ENCODE results near the gene DIO3.

DIO3 gene

DNA sequence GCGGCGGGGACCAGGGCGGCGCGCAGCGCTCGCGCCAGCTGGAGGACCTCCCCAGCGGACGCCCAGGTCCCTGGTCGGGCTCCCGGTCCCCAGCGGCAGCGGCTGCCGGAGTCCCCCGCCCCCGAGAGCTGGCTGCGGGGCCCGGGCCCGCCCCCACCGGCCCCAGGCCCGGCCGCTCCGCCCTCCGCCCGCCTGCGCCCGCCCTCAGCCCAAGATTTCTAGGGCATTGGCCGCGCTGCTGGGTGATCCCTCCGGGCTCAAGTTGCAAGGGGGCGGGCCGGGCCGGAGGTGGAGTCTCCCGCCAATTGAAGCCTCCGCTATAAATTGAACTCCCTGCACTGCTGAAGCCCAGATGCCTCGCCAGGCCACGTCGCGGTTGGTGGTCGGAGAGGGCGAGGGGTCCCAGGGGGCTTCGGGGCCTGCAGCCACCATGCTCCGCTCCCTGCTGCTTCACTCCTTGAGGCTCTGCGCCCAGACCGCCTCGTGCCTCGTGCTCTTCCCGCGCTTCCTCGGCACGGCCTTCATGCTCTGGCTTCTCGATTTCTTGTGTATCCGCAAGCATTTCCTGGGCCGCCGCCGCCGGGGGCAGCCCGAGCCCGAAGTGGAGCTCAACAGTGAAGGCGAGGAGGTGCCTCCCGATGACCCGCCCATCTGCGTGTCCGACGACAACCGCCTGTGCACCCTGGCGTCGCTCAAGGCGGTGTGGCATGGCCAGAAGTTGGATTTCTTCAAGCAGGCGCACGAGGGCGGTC, at the start of gene DIO3:
TSS of gene DIO3 (plus strand) at position 351 of the 752 bp plus-strand sequence.
- DNase-seq, result no peak

DNA sequence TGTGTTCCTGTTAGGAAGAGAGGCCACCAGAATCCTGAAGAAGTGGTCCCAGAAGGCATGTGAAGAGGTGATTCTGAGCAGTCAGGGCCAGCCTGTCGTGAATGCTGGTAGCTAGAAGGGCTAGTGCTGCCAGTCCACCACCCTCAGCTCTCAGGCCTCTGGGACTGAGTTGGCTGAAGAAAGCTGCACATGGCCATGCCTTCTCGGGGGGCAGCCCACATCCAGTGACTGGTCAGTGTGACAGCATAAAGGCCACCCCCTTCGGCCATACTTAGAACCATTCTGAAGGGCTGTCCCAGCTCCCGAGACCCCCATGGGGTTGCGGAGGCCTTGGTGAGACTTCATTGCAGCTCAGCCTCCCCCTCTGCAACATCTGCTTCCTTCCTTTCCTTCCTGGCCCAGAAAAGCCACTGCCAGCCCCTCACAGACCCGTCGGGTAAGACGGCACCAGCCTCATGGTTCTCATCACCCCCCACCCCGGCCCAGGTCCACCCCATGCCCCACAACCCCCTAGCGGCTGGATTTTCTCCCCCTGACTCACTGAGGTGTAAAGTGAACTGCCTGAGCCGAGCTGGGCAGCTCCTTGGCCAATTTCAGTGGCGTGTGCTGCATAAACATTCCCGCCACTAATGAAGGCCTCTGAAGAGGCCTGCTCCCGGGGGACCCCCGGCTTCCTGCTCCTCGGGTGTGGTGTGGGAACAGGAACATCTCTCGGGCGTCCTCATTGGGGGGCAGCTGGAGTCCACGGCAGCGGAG, 49.5 kb upstream of the DIO3 start:
- no peak for DNase-seq

DNA sequence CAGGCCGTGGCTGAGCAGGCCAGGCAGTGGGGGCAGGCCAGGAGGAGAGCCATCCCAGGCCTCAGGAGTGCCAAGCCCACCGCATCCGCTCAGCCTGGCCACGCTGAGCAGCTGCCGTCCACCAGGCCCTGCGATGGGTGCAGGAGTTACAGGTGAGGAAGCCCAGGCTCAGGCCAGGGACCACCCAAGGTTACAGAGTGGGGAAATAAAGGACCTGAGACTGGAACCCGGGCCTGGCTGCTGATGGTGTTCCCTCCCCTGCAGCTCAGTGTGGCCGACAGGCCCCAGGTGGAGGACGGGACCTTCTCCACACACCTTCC, 49.0 kb upstream of the DIO3 start:
- no peak for DNase-seq

DNA sequence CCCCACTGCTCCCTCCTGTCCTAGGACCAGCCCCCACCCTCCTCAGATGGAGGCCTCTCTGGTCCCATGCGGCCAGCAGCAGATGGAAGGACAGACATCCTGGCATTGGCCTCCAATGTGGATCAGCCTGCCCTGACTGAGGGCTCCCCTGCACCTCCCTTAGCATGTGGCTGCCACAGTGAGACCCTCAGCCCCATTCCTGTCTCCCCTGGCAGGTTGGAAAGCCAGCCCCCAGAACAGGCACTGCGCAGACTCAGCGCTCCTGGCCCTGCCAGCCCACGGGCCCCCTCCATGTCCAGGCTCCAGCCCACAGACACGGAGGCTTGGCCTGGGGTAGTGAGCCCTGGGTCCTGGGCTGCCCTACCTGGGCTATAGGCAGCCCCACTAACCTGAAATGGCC, 47.2 kb upstream of the DIO3 start:
- no peak for DNase-seq

DNA sequence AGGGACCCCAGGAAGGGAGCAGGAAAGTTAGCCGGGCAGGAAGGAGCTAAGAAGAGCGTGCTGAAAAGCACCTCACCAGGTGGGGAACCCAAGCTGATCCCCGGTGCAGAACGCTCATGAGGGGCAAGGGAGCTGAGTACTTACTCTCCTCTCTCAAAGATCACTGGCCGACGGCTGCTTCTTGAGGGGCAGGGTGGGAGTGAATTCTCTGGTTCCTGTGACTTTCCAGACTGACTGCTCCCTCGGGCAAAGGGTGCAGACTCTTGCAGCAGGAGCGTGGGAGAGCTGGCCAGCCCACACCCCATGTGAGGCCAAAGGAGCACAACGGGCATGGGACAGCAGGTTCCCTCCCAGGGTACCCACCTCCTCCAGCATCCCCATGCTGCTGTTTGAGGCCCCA, 44.9 kb upstream of the DIO3 start:
- DNase-seq, result no peak

DNA sequence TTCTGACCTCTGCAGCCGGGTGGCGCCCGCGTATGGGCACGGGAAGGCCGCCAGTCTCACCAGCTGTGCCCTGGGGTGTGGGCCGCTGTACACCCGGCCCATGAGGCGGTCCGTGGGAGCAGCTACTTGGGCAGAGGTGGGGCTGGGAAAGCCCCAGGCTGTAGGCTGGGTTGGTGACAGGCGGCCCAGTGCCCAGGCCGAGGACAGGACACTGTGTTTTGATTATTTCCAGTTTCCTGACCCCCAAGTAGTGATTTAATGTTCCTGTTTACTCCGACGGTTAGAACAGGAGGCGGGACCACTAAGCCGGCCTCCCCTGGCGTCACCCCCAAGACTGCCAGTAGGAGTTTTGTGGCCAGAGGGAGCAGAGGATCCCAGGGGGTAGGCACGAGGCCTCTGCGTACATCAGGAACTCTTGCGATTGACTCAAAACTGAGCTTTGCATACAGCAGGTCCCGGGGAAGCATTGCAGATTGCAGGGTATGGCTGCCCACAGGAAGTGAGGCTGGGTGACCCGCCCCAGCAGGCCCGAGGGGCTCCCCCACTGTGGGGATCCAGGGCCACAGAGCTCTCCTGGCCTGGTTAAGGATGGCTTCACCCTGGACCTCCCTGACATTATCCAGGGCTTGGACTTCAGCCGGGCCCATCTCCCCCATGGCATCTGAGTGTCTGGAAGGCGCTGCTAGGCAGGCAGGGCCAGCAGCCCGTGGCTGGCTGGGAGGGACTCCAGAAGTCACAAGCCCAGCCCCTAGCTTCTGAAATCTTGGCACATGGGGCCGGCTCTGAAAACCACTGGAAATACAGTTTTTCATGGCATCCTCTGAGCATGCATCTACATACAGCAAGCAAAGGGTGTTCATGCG, 42.5 kb upstream of the DIO3 start:
- no peak for DNase-seq

DNA sequence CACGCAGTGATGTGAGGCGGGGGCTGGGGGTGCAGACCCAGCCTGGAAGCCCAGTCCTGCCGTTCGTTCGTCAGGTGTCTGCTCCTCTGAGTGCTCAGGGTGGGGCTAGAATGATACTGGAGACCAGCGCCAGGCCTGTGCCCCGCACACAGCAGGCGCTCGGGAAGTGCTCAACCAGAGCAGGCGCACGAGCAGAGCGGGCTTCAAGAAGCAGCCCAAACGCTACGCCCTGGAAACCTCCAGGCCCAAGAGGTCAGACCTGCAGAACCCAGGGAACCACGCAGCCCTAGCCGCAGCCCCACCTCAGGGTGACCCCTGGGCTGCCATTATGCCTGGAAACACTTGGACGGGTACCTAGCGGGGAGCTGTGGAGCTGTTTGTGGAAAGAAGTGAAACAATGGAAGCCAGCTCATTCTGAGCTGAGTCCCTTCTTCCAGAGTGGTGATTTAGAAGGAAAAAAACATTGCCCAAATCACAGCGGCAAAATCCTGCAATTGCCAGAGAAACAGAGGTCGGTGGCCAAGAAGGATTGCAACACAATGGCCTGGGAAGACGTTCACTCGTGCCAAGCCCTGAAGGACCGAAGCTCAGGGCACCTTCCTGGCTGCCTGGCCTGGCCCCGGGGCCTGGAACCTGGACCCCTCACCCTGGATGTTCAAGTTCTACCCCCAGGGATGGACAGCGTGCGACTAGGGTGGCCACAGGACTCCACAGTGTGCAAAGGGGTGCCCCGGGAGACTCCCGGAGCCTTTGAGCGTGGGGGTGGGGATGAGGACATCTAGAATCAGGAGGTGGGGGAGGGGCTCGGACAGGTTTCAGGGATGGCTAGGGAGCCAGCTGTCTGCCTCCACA, 40.4 kb upstream of the DIO3 start:
- DNase-seq, result no peak

DNA sequence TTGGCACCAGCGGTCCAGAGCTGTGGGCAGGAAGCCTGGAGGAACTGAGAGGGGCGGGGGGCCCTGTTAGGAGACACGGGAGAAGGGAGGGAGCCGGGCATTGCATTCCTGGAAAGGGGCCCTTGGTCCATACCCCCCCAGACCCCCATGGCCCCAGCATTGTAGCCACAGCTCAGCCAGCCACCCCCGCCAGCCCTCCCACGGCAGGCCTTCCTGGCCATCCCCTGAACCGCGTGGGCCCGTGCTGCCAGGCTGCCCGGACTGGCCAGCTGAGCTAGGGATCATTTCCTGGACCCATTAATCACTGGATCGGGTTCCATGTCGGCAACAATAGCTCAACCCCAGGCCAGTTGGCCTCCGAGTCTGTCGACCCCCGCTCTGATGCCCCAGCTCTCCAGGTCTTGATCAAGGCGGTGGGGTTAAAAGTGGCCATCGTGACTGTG, 39.8 kb upstream of the DIO3 start:
- DNase-seq, result no peak

DNA sequence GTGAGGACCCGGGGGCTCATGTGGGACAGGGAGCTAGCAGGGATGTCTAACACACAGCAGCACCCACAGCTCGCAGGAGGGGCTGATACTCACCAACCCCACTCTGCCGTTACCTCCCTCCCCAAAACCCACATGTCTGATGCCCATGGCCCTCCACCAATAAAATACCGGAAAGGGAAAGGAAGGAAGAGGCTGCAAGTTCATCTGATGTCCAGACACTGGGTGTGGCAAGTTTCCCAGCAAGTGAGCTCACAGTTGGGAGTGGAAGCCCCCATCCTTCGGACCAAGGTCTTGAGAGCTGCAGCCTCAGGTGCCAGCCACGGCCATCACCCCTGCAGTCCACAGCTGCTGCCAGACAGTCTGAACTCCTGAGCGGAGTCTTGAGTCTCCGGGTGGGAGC, 39.3 kb upstream of the DIO3 start:
- DNase-seq, result no peak

DNA sequence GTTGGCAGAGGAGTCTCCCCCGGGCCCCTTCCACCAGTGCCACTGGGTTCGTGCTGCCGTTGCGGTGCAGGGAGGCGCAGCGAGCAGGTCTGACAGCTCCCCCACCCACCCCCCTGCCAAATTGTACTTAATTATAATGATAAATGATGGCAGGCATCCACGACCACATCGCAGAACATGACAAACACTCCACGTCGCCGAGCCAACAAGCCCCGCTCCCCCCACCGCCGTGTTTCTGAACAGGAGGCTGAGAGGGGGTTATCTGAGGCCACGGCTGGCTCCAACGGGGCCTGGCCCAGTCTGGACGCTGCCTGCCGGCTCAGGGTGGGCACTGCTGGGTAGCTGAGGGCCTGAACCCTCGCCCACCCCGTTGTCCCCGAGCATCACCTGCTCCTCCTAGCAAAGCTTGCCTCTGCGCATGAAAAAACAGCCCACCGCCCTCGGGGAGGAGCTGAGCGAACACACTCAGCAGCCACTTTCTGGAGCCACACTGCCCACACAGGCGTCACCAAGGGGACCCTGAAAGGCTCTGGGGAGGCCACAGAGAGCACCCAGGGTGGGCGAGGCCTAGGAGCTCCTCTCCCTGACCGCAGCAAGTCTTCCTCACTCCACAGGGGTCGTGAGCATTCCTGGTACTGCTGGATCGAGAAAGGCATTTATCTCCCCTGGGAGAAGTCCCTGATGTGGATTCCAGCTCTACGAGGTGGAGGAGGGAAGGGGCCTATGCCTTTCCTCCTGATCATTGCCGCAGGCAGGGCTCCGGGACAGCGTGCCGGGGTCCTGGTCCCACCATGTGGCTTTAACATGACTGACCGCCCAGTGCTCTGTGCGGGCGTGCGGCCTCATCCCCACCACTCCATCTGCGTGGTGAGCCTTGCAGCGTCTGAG, 35.4 kb upstream of the DIO3 start:
- DNase-seq, result no peak

DNA sequence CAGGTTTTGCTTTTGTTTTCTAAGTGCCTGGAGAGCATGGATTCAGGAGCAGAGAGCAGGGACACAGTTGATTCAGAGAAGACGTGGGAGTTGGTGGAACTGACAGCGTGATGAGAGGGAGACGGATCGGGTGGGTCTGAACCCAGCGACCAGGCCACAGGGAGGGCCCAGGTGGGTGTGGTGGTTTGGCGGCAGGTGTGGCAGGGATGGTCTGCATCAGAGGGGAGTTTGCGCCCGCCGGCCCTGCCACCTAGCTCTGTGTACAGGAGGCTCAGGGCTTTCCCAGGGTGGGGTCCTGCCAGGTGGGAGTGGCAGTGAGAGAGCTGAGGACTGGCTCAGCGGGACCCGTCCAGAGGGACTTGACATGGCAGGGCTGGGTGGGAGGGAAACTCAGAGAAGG, 33.3 kb upstream of the DIO3 start:
- no peak for DNase-seq

DNA sequence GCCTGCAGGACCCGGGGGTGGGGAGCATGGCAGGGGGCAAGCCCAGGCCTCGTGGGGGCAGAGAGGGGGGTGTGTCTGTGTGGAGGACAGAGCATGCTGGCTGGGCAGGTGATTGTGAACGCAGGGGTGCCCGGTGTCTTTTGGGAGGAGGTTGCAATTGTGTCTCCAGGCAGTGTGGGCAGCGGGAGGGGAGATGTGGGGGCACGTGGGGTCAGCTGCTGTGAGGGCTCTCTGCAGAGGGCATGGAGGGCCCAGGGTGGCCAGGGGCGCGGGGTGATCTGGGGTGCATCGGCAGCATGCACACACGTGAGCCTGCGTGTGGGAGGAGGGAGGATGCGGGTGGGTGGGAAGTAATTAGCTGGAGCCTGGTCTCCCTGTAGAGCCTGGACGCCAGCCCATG, 32.2 kb upstream of the DIO3 start:
- DNase-seq, result no peak

DNA sequence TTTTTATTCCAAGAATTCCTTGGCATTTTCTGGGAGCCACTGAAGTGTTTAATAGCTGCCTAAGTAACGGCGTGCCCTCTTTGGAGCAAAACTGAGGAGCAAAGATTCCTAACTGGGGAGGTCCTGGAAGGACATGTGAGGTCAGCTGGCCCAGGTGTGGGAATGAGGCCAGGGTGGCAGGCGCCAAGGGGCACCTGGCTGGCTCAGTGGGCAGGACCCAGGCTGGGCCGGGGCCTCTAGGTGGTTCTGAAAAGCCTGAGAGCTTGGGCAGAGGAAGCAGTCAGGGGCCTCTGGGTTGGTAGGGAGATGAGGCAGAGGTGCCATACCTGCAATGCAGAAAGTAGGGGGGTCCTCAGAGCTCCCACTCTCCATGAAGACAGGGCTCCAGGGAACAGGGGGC, 27.1 kb upstream of the DIO3 start:
- DNase-seq, result no peak

DNA sequence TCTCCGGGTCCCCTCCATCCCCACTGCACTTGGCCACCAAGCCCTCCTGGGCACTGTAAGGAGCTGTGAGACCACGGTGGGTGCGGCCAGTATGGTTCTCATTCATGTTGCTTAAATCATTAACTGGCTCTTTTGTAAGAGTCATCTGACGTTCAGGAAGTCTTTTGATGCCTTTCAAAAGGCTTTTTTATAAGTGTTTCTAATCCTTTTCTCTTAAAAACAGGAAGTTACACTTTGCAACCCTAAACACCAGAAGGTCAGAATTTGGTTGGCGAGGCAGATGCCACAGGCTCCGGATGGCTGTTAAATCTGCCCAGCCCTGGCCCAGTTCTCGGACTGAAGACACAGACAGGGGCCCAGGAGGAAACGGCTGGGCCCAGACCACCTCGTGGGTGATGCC, 26.1 kb upstream of the DIO3 start:
- DNase-seq, result no peak

DNA sequence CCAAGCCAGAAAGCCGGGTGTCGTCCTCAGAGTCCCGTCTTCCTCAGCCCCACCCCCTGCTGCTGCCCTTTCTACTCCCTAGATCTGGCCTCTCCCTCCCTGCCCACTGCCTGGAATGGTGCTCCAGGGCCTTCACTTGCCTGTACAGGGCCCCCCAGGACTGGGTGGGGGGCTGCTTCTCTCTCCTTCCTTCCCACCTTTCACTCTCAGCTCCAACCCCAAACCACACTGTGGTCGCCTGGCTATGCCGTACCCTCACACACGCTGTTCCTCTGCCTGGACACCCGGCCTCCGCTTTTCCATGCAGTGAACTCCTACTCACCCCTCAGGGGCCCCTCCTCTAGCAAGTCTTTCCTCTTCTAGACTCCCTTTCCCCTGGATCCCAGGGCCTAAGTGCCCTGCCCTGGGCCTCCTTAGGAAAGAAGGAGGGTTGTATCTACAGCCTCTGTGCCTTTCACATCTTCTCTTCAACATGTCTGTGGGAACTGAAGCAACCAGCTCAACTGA, 25.5 kb upstream of the DIO3 start:
- DNase-seq, result no peak

DNA sequence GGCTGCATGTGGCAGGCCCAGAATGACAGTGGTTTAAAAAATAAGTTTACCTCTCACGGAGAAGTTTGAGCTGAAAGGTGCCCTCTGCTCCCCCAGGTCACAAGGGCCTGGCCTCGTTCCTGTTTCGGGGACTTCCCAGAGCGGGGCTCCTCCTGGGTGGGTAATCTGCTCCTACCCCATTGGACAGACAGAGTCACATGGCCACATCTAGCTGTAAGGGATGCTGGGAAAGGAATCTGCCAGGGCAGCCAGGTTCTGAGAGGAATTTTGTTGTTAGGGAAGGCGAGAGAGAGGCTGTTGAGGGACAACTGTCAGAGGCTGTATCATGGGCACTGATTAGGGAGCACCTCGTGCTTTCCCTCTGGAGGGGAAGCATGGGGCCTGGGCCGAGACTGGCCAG, 24.0 kb upstream of the DIO3 start:
- no peak for DNase-seq

DNA sequence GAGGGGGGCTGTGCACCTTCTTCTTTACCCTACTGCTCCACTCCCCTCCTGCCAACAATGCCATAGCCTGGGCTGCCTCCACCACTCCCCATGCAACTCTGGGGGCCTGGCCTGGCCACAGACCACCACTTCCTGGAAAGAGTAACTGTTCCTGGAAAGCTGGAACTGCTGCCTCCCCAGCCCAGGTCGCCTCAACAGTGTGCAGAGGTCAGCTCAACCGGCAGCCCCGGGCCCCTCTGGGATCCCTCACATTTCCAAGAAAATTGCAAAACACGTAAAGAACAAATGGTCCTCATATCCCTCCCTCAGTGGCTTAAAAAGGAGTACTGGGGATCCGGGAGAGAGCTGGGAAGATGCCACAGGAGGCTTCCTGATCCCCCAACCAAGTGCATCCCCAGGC, 22.4 kb upstream of the DIO3 start:
- no peak for DNase-seq

DNA sequence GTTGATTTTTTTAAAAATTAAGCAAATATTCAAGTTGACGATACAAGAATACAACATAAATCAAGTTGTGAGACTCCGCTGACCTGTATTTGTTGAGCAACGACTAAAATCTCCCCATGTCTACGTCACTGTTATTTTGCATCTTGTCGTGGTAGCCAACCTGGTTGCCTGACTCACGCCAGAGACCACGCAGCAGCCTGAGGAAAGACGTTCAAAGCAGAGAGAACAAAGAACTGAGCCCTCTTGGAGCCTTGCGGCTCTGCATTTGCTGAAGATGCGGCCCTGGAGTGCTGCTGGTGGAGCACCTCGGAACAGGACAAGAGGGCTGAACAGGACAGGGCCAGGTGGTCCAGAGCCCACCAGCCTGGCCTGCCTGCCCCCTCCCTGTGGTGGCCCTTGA, 21.4 kb upstream of the DIO3 start:
- DNase-seq, result no peak

DNA sequence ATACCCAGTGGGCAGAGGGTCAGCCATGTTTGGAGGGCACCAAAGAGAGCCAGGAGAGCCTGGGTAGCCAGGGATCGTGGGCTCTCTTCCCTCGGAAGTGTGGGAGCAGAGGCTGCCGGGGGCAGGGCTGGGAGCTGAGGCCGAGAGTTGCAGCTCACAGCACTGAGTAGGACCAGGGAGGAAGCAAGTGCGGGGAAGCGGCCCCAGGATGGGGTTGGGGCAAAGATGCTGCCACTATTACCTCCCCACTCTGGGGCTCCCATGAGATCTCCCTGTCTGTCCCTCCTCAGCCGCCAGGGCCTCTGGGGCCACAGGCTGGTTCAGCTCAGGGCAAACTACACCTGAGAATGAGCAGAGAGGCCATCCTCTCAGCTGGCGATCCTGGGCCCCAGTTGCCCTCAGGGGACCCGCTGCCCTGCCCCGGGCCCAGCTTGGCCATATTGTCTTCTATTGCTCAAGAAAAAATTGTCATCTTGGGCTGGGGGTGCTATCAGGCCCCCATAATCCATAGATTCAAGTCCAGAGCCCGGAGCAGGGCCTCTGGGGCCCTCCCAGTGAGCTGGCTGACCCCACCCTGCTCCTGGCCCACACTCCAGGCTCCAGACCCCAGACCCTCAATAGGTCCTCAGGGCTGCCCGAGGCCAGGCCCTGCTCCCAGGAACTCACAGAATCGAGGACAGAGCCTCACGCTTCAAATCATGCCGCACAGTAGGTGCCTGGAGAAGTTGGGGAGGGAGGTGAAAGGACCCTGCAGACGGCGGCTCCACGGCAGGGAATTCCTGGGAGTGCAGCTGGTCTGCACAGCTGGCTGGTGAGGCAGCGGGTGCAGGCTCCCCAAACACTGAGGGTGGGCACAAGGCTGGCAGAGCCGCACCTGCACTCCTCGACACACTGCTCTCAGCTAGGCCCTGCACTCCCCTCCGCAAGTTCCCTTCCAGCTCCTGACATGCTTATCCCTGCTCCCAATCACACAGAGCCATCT, 20.5 kb upstream of the DIO3 start:
- DNase-seq, result no peak

DNA sequence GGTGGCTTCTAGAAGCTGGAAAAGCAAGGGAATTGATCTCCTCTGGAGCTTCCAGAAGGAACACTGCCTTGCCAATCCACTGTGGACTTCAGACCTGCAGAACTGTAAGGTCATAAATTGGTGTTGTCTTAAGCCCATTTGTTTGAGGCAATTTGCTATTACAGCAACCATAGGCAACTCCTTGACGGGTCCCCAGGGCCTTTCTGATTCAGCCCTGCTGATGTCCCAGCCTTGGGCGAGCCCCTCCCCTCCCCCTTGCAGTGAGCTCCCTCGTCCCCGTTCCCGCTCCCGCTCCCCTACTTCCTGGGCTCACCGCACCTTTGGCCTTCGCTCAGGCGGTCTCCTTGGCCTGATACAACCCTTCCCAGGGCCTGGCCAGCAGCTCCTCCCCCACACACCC, 18.9 kb upstream of the DIO3 start:
- no peak for DNase-seq

Measured in 8988T (cell line).